GM12878 (cell line): ENCODE data around the gene MYO1D. TPM values are rescaled to one million over a fixed set of nuclear protein-coding genes. Genes with fewer than 3 reads are reported as not detected.

ENCODE experiments used
- ATAC-seq: fragments of 200-7000 bp; cut with Tn5 transposase; 3 replicates; pipeline ENCODE4 v1.9.1; 2020; ENCODE audit warnings: mild to moderate bottlenecking, moderate library complexity
- BruUV-seq: library from RNA; stranded (reverse); fragments of 400-500 nt; replicated peaks from 2 replicates; lab custom pipeline; 2021; lab: Mats Ljungman, UMichigan
- CTCF ChIA-PET: fragments of 300-600 bp; sonication (Branson Sonifier 250); formaldehyde crosslinking; extraction: SDS; loops from one replicate; lab custom pipeline; 2021; ENCODE audit warnings: inconsistent platforms; lab: Yijun Ruan, JAX
- POLR2A ChIA-PET: fragments of 350-600 bp; formaldehyde crosslinking; extraction: SDS; loops from one replicate; lab custom pipeline; 2021; ENCODE audit warnings: inconsistent platforms; lab: Charles Lee
- RAD21 ChIA-PET: fragments of 300-600 bp; sonication (Branson Sonifier 250); formaldehyde crosslinking; loops from one replicate; lab custom pipeline; 2023; ENCODE audit warnings: antibody characterized with exemption; ENCODE audit not compliant: unreplicated experiment; lab: Charles Lee
- SMC1A ChIA-PET: fragments of 300-600 bp; sonication (Branson Sonifier 250); formaldehyde crosslinking; loops from one replicate; lab custom pipeline; 2023; ENCODE audit not compliant: unreplicated experiment, uncharacterized antibody; lab: Charles Lee
- DNase-seq: peaks from one replicate; pipeline ENCODE4 v3.0.0-alpha.2; 2011; ENCODE audit warnings: low read depth, low spot score
- FAIRE-seq: peaks from 3 replicates; lab custom pipeline; 2011; peaks lifted over from hg19 to GRCh38; lab: Jason Lieb, UNC
- H2AFZ ChIP-seq: 2 replicates; pipeline ENCODE4 v1.6.0; 2011; ENCODE audit warnings: low read depth, low read length, control low read depth; ENCODE audit not compliant: control insufficient read depth
- H3K27ac ChIP-seq: 2 replicates; pipeline ENCODE4 v1.5.1; 2011; ENCODE audit warnings: control low read depth; ENCODE audit not compliant: control insufficient read depth, insufficient read depth
- H3K27me3 ChIP-seq, 2 experiments: replicated peaks in 1 of 2; 2 replicates each; pipeline versions ENCODE4 v1.6.0 to v1.6.1; 2011; ENCODE audit warnings: low read length in 1 of 2; ENCODE audit not compliant: control insufficient read depth in 2 of 2, insufficient read depth in 2 of 2
- H3K36me3 ChIP-seq, 2 experiments: 2 replicates each; pipeline ENCODE4 v1.5.1; 2011; ENCODE audit warnings: low read length in 1 of 2; ENCODE audit not compliant: control insufficient read depth in 2 of 2, insufficient read depth in 2 of 2
- H3K4me1 ChIP-seq: 2 replicates; pipeline ENCODE4 v1.6.1; 2011; ENCODE audit warnings: mild to moderate bottlenecking, low read length, moderate library complexity, mixed read lengths; ENCODE audit not compliant: control insufficient read depth, insufficient read depth
- H3K4me2 ChIP-seq: 2 replicates; pipeline ENCODE4 v1.6.0; 2011; ENCODE audit warnings: control low read depth; ENCODE audit not compliant: control insufficient read depth, insufficient read depth
- H3K4me3 ChIP-seq: fragments of 200-600 bp; sonication (generic); 2 replicates; pipeline ENCODE4 v1.5.1; 2016
- H3K79me2 ChIP-seq: 2 replicates; pipeline ENCODE4 v1.6.0; 2011; ENCODE audit warnings: low read length; ENCODE audit not compliant: control insufficient read depth, insufficient read depth
- H3K9ac ChIP-seq: 2 replicates; pipeline ENCODE4 v1.8.0; 2011; ENCODE audit warnings: low read length, control low read depth, mixed read lengths; ENCODE audit not compliant: control insufficient read depth, insufficient read depth
- H3K9me3 ChIP-seq: replicated peaks from 3 replicates; pipeline ENCODE4 v1.5.1; 2011; ENCODE audit warnings: mild to moderate bottlenecking, low read length; ENCODE audit not compliant: control insufficient read depth, insufficient read depth
- H4K20me1 ChIP-seq: 2 replicates; pipeline ENCODE4 v1.6.0; 2011; ENCODE audit not compliant: control insufficient read depth, insufficient read depth
- BCL11A ChIP-seq: IDR thresholded peaks from 2 replicates; pipeline ENCODE4 v1.6.1; 2011; ENCODE audit warnings: low read depth, low read length
- BRCA1 ChIP-seq: IDR thresholded peaks from 2 replicates; pipeline ENCODE4 v1.6.1; 2011; ENCODE audit warnings: low read depth, low read length, improper control_type of control experiment
- E2F8 ChIP-seq: fragments of 450-650 bp; IDR thresholded peaks from 2 replicates; pipeline ENCODE4 v1.6.1; 2018; ENCODE audit warnings: mild to moderate bottlenecking, low read depth, moderate library complexity; ENCODE audit not compliant: partially characterized antibody
- ETV6 ChIP-seq, 2 experiments: fragments of 450-650 bp in 1 of 2; IDR thresholded peaks in 1 of 2; conservative IDR thresholded peaks in 1 of 2; 2 replicates each; pipeline ENCODE4 v1.6.1; 2014; ENCODE audit warnings: antibody characterized with exemption in 1 of 2, borderline replicate concordance in 1 of 2, low read depth in 1 of 2, mild to moderate bottlenecking in 1 of 2, moderate library complexity in 1 of 2
- IRF4 ChIP-seq: IDR thresholded peaks from 2 replicates; pipeline ENCODE4 v1.6.1; 2011; ENCODE audit warnings: low read depth, low read length
- MEF2A ChIP-seq: IDR thresholded peaks from 2 replicates; pipeline ENCODE4 v1.6.1; 2011; ENCODE audit warnings: low read depth, mild to moderate bottlenecking, low read length, moderate library complexity; ENCODE audit not compliant: insufficient read depth
- PKNOX1 ChIP-seq: fragments of 450-650 bp; IDR thresholded peaks from 2 replicates; pipeline ENCODE4 v1.6.1; 2016; ENCODE audit warnings: mild to moderate bottlenecking
- POLR2AphosphoS2 ChIP-seq: IDR thresholded peaks from 2 replicates; pipeline ENCODE4 v1.6.1; 2011; ENCODE audit warnings: low read depth, mild to moderate bottlenecking, low read length, improper control_type of control experiment, moderate library complexity
- RAD51 ChIP-seq: fragments of 450-650 bp; IDR thresholded peaks from 2 replicates; pipeline ENCODE4 v1.6.1; 2016; ENCODE audit warnings: moderate library complexity, mild to moderate bottlenecking, inconsistent platforms
- REST ChIP-seq: IDR thresholded peaks from 2 replicates; pipeline ENCODE4 v1.6.1; 2012; ENCODE audit warnings: mild to moderate bottlenecking, low read depth, low read length
- RFX5 ChIP-seq: IDR thresholded peaks from 2 replicates; pipeline ENCODE4 v1.6.1; 2011; ENCODE audit warnings: low read depth, low read length, improper control_type of control experiment
- SMARCA5 ChIP-seq: fragments of 450-650 bp; IDR thresholded peaks from 2 replicates; pipeline ENCODE4 v1.6.1; 2017; ENCODE audit warnings: mild to moderate bottlenecking
- SPI1 ChIP-seq: IDR thresholded peaks from 2 replicates; pipeline ENCODE4 v1.6.1; 2011; ENCODE audit warnings: low read depth, mild to moderate bottlenecking, low read length, moderate library complexity, borderline replicate concordance; ENCODE audit not compliant: insufficient read depth
- ZBTB4 ChIP-seq: fragments of 450-650 bp; formaldehyde crosslinking; IDR thresholded peaks from 2 replicates; pipeline ENCODE4 v1.4.0; 2022; ENCODE audit warnings: mild to moderate bottlenecking, moderate library complexity
- in situ Hi-C: fragments of 300-500 bp; cut with MboI; formaldehyde crosslinking; loops from 9 replicates; pipeline ENCODE4 v1.14.3; 2018; ENCODE audit warnings: mixed read lengths
- intact Hi-C: fragments of 100-400 bp; cut with micrococcal nuclease; formaldehyde crosslinking; loops from one replicate; pipeline ENCODE4 v1.14.2; 2022; ENCODE audit not compliant: unreplicated experiment
- polyA plus RNA-seq, 11 experiments: library from polyadenylated mRNA; depleted of rRNA in 4 of 11; unstranded in 6 of 11; stranded (reverse) in 5 of 11; fragments of >200 nt; fragmentation: Nextera tagmentation in 4 of 11; fragmentation: Illumina TruSeq in 1 of 11; extraction: Ambion mirVana in 4 of 11; extraction: Trizol in 1 of 11; gene quantifications; 1 replicate in 1 of 11; 2 replicates in 10 of 11; pipeline versions ENCODE4 v1.2.1 to v1.2.3, GENCODE V29; 2011 to 2016; ENCODE audit warnings: inconsistent platforms in 2 of 11, missing spikeins in 2 of 11, low read depth in 1 of 11
- total RNA-seq, 4 experiments: library from RNA; depleted of rRNA in 3 of 4; stranded (reverse); fragments of >200 nt in 3 of 4; fragmentation: Illumina TruSeq in 1 of 4; extraction: Trizol in 1 of 4; gene quantifications; 2 replicates each; pipeline versions ENCODE4 v1.2.1 to v1.2.3, GENCODE V29; 2013 to 2021

Gene MYO1D
- total and polyA plus RNA-seq, 10 of the 15 experiments (the other 5 are each of a cell fraction or from before 2014, with no cell fraction given): 1.8 to 37.7 (median 25.4) TPM

GRCh38 chr17:32552280-32552679 lies 324.6 kb downstream of the MYO1D start:
- ChIA-PET POLR2A (interaction anchor here (0.7 to 1.7 kb wide), 2 partner anchors 16 to 26 kb away, joined by 7 to 8 read pairs; no protein-coding TSS in a partner anchor), SMC1A (interaction anchor here (0.6 to 10.2 kb wide), 10 partner anchors 11 to 64 kb away, joined by 3 to 101 read pairs (median 10); partner anchors contain the start of gene CDK5R1), RAD21 (interaction anchor here (1.1 to 10.1 kb wide), 4 partner anchors 27 to 63 kb away, joined by 3 to 77 read pairs (median 8); no protein-coding TSS in a partner anchor), CTCF (interaction anchor here (1.2 to 1.4 kb wide), 3 partner anchors 14 to 56 kb away, joined by 3 to 5 read pairs (median 3); no protein-coding TSS in a partner anchor)
- Histone ChIP-seq H3K27ac (no peak overlapping the region), H3K9me3 (no peaks in the 10 kb centered on the region), H3K36me3 (no peaks in the 10 kb centered on the region), H3K4me2 (no peak overlapping the region), H3K27me3 (no peaks in the 10 kb centered on the region), H3K9ac (no peak overlapping the region), H3K4me3 (no peak overlapping the region), H3K79me2 (no peaks in the 10 kb centered on the region), H3K4me1 (peaks cover 32% of the 10 kb centered on the region), H2AFZ (no peak overlapping the region), H4K20me1 (no peaks in the 10 kb centered on the region)
- DNase-seq (no peak), FAIRE-seq (no peak), ATAC-seq (no peak)
- in situ Hi-C loops: no loop called here
- intact Hi-C loops: no loop called here
- no TSS peak for BruUV-seq
- no peak for TF ChIP-seq BCL11A
- TF ChIP-seq REST: no peak
- no peak for TF ChIP-seq BRCA1
- TF ChIP-seq SMARCA5: no peak
- TF ChIP-seq POLR2AphosphoS2: no peak
- TF ChIP-seq RAD51: no peak
- no peak for TF ChIP-seq PKNOX1
- TF ChIP-seq MEF2A: no peak
- TF ChIP-seq RFX5: no peak
- TF ChIP-seq SPI1: no peak
- no peak for TF ChIP-seq ETV6 (conservative IDR thresholded peaks at IDR 0.05 in 1 of 2, IDR thresholded peaks at IDR 0.05 in 1 of 2; ENCODE audit: borderline replicate concordance in 1 of 2, low read depth in 1 of 2)
- TF ChIP-seq ZBTB4 (CRISPR knock-in tag): no peak
- TF ChIP-seq IRF4: no peak
- TF ChIP-seq E2F8: no peak
